GM12891 (cell line): ENCODE measurements around the gene STARD9.

Experiments used
- PAX5 ChIP-seq: IDR thresholded peaks from 2 replicates; pipeline ENCODE4 v1.6.1; 2011; ENCODE audit warnings: low read length, moderate library complexity, mild to moderate bottlenecking; ENCODE audit not compliant: insufficient read depth, severe bottlenecking
- POLR2A ChIP-seq: IDR thresholded peaks from 2 replicates; pipeline ENCODE4 v1.6.1; 2011; ENCODE audit warnings: low read depth, low read length, control low read depth
- POLR2AphosphoS5 ChIP-seq: IDR thresholded peaks from 2 replicates; pipeline ENCODE4 v1.6.1; 2011; ENCODE audit warnings: low read depth, low read length, control low read depth
- POU2F2 ChIP-seq: IDR thresholded peaks from 2 replicates; pipeline ENCODE4 v1.6.1; 2011; ENCODE audit warnings: low read depth, mild to moderate bottlenecking, control low read depth, low read length, moderate library complexity
- SPI1 ChIP-seq: IDR thresholded peaks from 2 replicates; pipeline ENCODE4 v1.6.1; 2011; ENCODE audit warnings: low read depth, low read length, control low read depth
- TAF1 ChIP-seq: IDR thresholded peaks from 2 replicates; pipeline ENCODE4 v1.6.1; 2011; ENCODE audit warnings: low read depth, low read length, control low read depth

GRCh38 chr15:42667855-42668254 lies 92.4 kb downstream of the STARD9 start:
- TF ChIP-seq POU2F2 = no peak
- TF ChIP-seq POLR2A = no peak
- TF ChIP-seq TAF1 = no peak
- TF ChIP-seq POLR2AphosphoS5 = no peak
- TF ChIP-seq SPI1 = no peak
- TF ChIP-seq PAX5 = no peak
